HG02678 (cell line): Measurements from ENCODE around the gene ALDH1B1.
A peak's percentile ranks its signal among the peaks of the same experiment; 100 is the strongest.

Experiments
- ATAC-seq: cut with Tn5 transposase; IDR thresholded peaks from one replicate; pipeline ENCODE4 v1.9.1; 2021; ENCODE audit warnings: mild to moderate bottlenecking, moderate library complexity; ENCODE audit not compliant: unreplicated experiment

ALDH1B1 gene

DNA sequence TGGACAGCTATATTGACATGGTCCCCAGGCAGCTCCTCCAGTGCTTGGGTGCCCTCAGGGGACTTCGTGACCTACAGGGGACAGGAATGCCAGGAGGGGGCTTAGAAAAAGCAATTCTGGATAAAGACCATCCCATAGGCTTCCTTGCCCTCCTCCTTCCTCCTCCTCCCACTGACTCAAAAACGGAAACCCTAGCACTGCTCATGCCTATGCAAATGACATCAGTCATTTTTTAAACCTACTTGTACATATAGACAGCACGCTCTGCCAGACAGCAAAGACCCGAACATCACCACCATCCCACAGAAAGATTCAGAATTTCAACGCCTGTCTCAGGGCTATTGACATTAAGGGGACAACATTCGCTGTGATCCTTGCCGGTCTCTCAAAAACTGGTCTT lies 20.8 kb downstream of the ALDH1B1 start:
- no peak for ATAC-seq

DNA sequence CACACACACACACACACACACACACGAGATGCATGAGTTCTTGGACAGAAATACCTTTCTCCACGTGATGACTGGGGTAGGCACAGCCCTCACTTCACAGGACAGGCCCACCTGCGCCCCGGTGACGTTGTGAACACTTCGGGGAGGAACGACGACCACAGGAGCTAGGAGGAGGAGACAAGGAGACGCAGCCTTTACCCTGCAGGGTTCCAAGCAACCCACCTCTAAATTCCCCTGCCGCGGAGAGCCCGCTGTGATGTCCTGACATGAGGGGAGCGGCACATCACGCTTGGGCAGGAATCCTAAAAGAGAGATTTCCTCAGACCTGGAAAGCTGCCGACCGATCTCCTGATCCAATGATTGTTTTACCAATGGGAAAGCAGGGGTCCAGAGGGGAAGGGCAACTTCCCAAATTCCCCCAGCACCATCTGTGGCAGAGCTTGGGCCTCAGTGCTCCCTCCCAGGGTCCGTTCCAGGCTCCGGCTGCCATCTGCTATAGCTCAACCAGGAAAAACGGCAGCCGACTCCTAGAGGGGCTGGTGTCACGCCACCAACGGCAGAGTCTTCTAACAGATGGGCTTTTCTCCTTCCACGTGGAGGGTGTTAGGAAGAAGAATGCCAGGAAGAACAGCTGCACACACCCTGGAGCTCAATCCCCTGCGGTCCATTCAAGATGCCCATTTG lies 21.7 kb downstream of the ALDH1B1 start:
- ATAC-seq: no peak

GRCh38 chr9:38415856-38416255 lies 23.4 kb downstream of the ALDH1B1 start:
- no peak for ATAC-seq

- no peak for ATAC-seq
Measured at GRCh38 chr9:38416461-38416860, 24.0 kb downstream of the ALDH1B1 start.

GRCh38 chr9:38417003-38417945 lies 24.8 kb downstream of the ALDH1B1 start:
- no peak for ATAC-seq

- ATAC-seq: no peak
Measured at GRCh38 chr9:38418366-38418765, 25.9 kb downstream of the ALDH1B1 start.

DNA sequence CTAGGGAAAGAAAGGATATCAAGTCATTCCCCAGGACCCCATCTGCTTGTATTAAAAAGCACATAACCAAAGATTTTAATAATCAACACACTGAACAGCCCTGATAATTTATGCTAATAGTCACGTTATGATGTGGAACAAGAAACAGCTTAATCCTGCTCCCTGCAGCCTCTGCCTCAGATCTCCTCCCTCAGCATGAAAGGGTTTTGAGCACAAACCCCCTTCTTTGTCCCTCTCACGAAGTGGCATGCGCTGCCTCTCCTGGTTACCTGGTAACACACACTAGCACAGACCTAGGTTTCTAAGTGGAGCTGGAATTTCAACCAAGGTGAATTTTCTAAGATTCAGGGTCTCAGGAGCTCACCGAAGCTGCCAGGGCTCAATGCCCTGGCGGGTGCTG lies 26.7 kb downstream of the ALDH1B1 start:
- no peak for ATAC-seq

GRCh38 chr9:38421498-38422211 lies 29.2 kb downstream of the ALDH1B1 start:
- ATAC-seq: no peak

DNA sequence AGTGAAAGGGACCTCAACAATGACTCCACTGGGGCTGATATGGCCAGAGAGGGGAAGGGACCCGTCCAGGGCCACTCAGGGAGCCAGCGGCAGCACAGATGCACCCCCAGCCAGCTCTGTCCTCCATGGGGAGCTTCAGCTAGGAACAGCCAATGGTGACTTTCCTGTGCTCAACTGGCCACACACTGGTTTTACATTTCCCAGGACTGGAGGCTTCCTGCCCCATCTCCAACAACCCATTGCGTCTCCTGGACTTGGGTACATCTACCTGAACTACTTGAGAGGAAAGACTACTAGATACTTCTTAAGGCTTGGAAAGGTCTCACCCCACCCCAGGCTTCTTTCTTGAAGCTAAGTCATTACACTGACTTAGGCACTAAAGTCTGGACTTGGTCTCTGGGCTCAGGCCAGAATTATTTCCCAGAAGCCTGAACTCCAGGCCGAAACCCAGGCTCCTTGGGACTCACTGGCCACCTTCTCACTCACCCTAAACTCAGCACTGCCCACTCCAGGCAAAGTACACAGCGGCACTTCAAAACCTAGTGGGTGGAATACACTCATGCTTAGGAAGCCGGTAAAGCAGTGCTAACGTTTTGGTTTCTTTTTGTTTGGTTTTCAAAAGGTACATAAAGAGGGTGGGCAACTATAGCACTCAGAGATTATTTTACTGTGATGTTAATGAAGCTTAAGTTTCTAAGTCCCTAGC lies 30.2 kb downstream of the ALDH1B1 start:
- ATAC-seq: no peak

- no peak for ATAC-seq
Measured at GRCh38 chr9:38423273-38423972, 30.9 kb downstream of the ALDH1B1 start.

DNA sequence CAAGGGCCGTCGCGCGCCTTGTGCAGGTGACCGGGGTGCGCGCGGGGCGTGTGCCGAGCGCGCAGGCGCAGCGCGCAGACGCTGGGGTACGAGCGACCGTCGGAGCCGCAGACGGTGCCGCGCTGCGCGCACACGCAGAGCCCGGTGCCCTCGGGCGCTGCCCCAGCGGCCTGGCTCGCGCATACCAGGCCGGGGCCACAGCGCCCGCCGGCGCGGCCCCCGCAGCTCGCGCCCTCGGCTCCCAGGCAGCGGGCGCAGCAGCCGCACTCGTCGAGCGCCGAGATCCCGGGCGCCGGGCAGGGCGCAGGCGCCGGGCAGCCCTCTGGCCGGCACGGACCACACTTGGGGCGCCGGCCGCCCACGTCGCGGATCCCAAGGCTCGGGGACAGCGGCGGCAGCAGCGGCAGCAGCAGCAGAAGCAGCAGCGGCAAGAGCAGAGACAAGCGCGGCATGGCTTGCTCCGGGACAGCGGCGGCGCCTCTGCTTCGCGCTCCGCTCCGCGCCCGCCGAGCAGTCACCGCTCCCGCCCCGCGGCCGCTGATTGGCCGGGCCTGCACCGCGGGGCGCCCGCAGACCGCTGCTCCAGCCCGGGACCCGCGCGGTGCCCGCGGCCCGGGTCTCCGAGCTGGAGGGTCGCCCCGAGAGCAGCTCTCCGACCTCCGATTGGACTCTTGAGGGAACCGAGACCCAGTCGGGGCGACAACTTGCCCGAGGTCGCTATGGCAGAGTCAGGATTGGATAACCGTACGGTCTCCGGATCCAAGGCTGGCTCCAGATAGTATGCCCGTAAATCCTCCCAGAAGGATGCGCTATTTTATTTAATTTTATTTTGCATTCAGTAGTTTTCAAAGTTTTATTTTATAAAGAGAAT lies 31.7 kb downstream of the ALDH1B1 start, which contains the start of gene IGFBPL1:
Gene IGFBPL1 (minus strand): TSS at position 482 of the 871 bp plus-strand sequence. CDS start 30 bp downstream, at position 452.
- peak; percentile 77 for ATAC-seq

GRCh38 chr9:38424918-38425317 lies 32.4 kb downstream of the ALDH1B1 start:
- no peak for ATAC-seq

- no peak for ATAC-seq
Measured at GRCh38 chr9:38428062-38428461, 35.6 kb downstream of the ALDH1B1 start.

- ATAC-seq: no peak
Measured at GRCh38 chr9:38431116-38431515, 38.6 kb downstream of the ALDH1B1 start.

- ATAC-seq: no peak
Measured at GRCh38 chr9:38432922-38433510, 40.5 kb downstream of the ALDH1B1 start.

DNA sequence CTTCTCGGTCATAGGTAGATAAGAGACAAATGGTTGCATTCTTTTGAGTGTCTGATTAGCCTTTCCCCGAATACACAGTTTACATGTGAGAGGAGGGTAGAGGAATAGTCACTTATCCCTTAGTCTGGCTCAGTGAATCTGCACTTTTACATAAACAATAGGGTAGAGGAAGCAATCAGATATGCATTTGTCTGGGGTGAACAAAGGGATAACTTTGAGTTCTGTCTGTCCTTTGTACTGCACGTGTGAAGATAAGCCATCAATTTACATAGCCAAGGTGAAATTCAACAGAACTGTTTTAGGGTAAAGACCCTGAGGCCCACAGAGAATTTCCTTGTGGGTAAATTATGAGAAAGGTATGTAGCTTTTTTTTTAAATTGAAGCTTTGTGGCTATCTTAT lies 41.9 kb downstream of the ALDH1B1 start:
- ATAC-seq: no peak

DNA sequence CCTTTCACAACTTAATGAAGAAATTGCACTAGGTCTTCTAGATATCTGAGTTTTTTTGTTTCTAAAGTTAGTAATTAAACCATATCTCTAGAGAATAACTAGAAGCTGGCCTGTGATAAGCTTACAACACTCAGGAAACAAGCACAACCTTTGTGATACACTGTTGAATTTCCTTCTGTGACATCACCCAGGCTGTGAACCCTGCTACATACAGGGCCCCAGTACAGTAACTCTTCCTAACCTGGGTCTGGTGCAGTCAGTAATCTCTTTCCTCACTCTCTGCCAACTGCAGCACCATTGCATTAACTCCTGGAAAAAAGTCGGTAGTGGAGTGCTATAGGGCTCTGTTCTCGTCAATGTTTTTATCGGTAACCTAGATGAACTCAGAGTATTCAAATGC lies 42.4 kb downstream of the ALDH1B1 start:
- no peak for ATAC-seq

- ATAC-seq: no peak
Measured at GRCh38 chr9:38435521-38435920, 43.0 kb downstream of the ALDH1B1 start.

GRCh38 chr9:38436708-38437107 lies 44.2 kb downstream of the ALDH1B1 start:
- ATAC-seq: no peak
